ENCODE measurements around the gene KLHDC10. TPM values are rescaled to one million over a fixed set of nuclear protein-coding genes. Genes with fewer than 3 reads are reported as not detected.
"Not testable (repeated sequence)": the region's sequence is repeated elsewhere in the genome, so short reads cannot be mapped to it uniquely, and the experiment has no call there.

KLHDC10 gene
- total and polyA plus RNA-seq, 8 donors: 5.8 to 22.8 (median 20.9) TPM

GRCh38 chr7:130180571-130181262 is 110.4 kb downstream of the KLHDC10 start:
- Histone ChIP-seq H3K27me3 (no peaks in the 10 kb centered on the region), H3K27ac (no peak overlapping the region), H3K9me3 (no peaks in the 10 kb centered on the region), H3K36me3 (peaks cover 0 to 23% (median 5%) of the 10 kb centered on the region in 3 donors), H3K4me3 (no peak overlapping the region), H3K4me1 (no peaks in the 10 kb centered on the region)
- intact Hi-C loops (cut with DNase I): no loop called here
- FAIRE-seq (no peak), DNase-seq (no peak), ATAC-seq (no peak)
- WGBS, 2 donors: 96% methylated on average over 9 of the region's 9 CpGs
- no peak for TF ChIP-seq CTCF (IDR thresholded peaks at IDR 0.05)

GRCh38 chr7:130181263-130181605 is 110.9 kb downstream of the KLHDC10 start:
- Histone ChIP-seq H3K27ac (no peak overlapping the region), H3K36me3 (peaks cover 0 to 23% (median 5%) of the 10 kb centered on the region in 3 donors), H3K4me1 (no peaks in the 10 kb centered on the region), H3K4me3 (no peak overlapping the region), H3K9me3 (no peaks in the 10 kb centered on the region), H3K27me3 (no peaks in the 10 kb centered on the region)
- intact Hi-C loops (cut with DNase I): no loop called here
- FAIRE-seq (no peak), ATAC-seq (no peak), DNase-seq (no peak)
- TF ChIP-seq CTCF (IDR thresholded peaks at IDR 0.05): no peak
- WGBS, 2 donors: 86 to 94% methylated on average over 2 of the region's 2 CpGs

- Histone ChIP-seq H3K36me3 (peaks cover 0 to 23% (median 5%) of the 10 kb centered on the region in 3 donors), H3K4me1 (no peaks in the 10 kb centered on the region), H3K9me3 (no peaks in the 10 kb centered on the region), H3K4me3 (no peak overlapping the region), H3K27me3 (no peaks in the 10 kb centered on the region), H3K27ac (no peak overlapping the region)
- intact Hi-C loops (cut with DNase I): no loop called here
- 90 to 91% methylated on average over 2 of the region's 2 CpGs for WGBS, 2 donors
- ATAC-seq (no peak), DNase-seq (no peak), FAIRE-seq (no peak)
- no peak for TF ChIP-seq CTCF (IDR thresholded peaks at IDR 0.05)
Measured at GRCh38 chr7:130182990-130183389, 112.7 kb downstream of the KLHDC10 start.

- not testable (repeated sequence) for H3K4me1 ChIP-seq, ATAC-seq
- peaks cover 0 to 23% (median 5%) of the 10 kb centered on the region in 3 donors for H3K36me3 ChIP-seq
Measured at GRCh38 chr7:130184349-130184748, 114.0 kb downstream of the KLHDC10 start.

More at GRCh38 chr7:130184349-130184748, 114.0 kb downstream of the KLHDC10 start:
- H3K9me3 ChIP-seq; FAIRE-seq; intact Hi-C loops (cut with DNase I); DNase-seq; H3K27ac ChIP-seq; H3K4me3 ChIP-seq; H3K27me3 ChIP-seq: not testable (repeated sequence)
- 87 to 97% methylated on average over 5 of the region's 5 CpGs for WGBS, 2 donors

Other genes with a start within 250 kb of the KLHDC10 start
- gene UBE2H, start 117.6 kb upstream of the KLHDC10 start, total RNA-seq: 10 to 100 TPM; 56.7 to 85.6 (median 67.3) TPM
- gene UBE2H, start 117.6 kb upstream of the KLHDC10 start, polyA plus RNA-seq: 10 to 100 TPM; 16.7 to 27.7 TPM
- 1 to 10 TPM; 3.8 to 7.5 (median 5.2) TPM for gene ZC3HC1, start 19.2 kb upstream of the KLHDC10 start, total RNA-seq
- 10 to 100 TPM in 1 of 2 donors, 1 to 10 TPM in 1; 8.9 to 13.5 TPM for gene ZC3HC1, start 19.2 kb upstream of the KLHDC10 start, polyA plus RNA-seq
- 10 to 100 TPM in 5 of 6 donors, 1 to 10 TPM in 1; 9.3 to 16.1 (median 11.4) TPM for gene TMEM209, start 134.9 kb downstream of the KLHDC10 start, total RNA-seq
- 1 to 10 TPM; 4.2 to 5.9 TPM for gene TMEM209, start 134.9 kb downstream of the KLHDC10 start, polyA plus RNA-seq
- gene SSMEM1, start 137.3 kb downstream of the KLHDC10 start, total RNA-seq: not detected
- under 1 TPM in 1 of 2 donors, not detected in 1; 0.09 TPM for gene SSMEM1, start 137.3 kb downstream of the KLHDC10 start, polyA plus RNA-seq
- gene CPA2, start 196.3 kb downstream of the KLHDC10 start, total RNA-seq: over 10,000 TPM in 1 of 6 donors, 1,000 to 10,000 TPM in 5; 5,238 to 12,479 (median 6,515) TPM
- 1,000 to 10,000 TPM; 4,251 to 4,591 TPM for gene CPA2, start 196.3 kb downstream of the KLHDC10 start, polyA plus RNA-seq
- gene CPA4, start 222.6 kb downstream of the KLHDC10 start, total RNA-seq: 10 to 100 TPM in 1 of 6 donors, 1 to 10 TPM in 5; 4.5 to 12.4 (median 5.9) TPM
- 1 to 10 TPM; 6.9 to 8.4 TPM for gene CPA4, start 222.6 kb downstream of the KLHDC10 start, polyA plus RNA-seq